ENCODE results near the gene LSM11.
"Not testable (repeated sequence)": the region's sequence is repeated elsewhere in the genome, so short reads cannot be mapped to it uniquely, and the experiment has no call there.

GRCh38 chr5:157693816-157694215 lies 49.7 kb upstream of the LSM11 start:
- TF ChIP-seq CTCF (IDR thresholded peaks at IDR 0.05; ENCODE audit: insufficient read depth, low read length); POLR2AphosphoS5 (IDR thresholded peaks at IDR 0.05; ENCODE audit: low read depth): not testable (repeated sequence)

All from HL-60 (cell line).